Spleen (tissue), 11 donors: ENCODE results near the gene SETD1A. TPM values are rescaled to one million over a fixed set of nuclear protein-coding genes. Genes with fewer than 3 reads are reported as not detected.
A peak's percentile ranks its signal among the peaks of the same experiment; 100 is the strongest.
"Not testable (repeated sequence)": the region's sequence is repeated elsewhere in the genome, so short reads cannot be mapped to it uniquely, and the experiment has no call there.

ENCODE experiments used
- DNase-seq: peaks from one replicate; pipeline ENCODE4 v3.0.0-alpha.2; 2020
- H3K27ac ChIP-seq, 8 donors: fragments of 200-600 bp; sonication (generic) in 7 of 8; 1 replicate in 4 of 8; 2 replicates in 4 of 8; pipeline versions ENCODE4 v1.5.0 to v1.8.0; 2016 to 2021; ENCODE audit warnings: inconsistent platforms in 4 of 8, mild to moderate bottlenecking in 4 of 8, moderate library complexity in 1 of 8
- H3K27me3 ChIP-seq, 7 donors: fragments of 200-600 bp; sonication (generic) in 6 of 7; replicated peaks in 1 of 7; 1 replicate in 4 of 7; 2 replicates in 3 of 7; pipeline versions ENCODE4 v1.5.0 to v1.8.0; 2016 to 2021; ENCODE audit warnings: inconsistent platforms in 3 of 7, mild to moderate bottlenecking in 1 of 7
- H3K36me3 ChIP-seq, 6 donors: fragments of 200-600 bp; sonication (generic) in 5 of 6; 1 replicate in 4 of 6; 2 replicates in 2 of 6; pipeline versions ENCODE4 v1.5.0 to v1.8.0; 2016 to 2021; ENCODE audit warnings: inconsistent platforms in 2 of 6
- H3K4me1 ChIP-seq, 6 donors: fragments of 200-600 bp; sonication (generic) in 5 of 6; 1 replicate in 3 of 6; 2 replicates in 3 of 6; pipeline versions ENCODE4 v1.5.0 to v1.8.0; 2016 to 2021; ENCODE audit warnings: inconsistent platforms in 3 of 6
- H3K4me3 ChIP-seq, 8 donors: fragments of 200-600 bp; sonication (generic) in 7 of 8; 1 replicate in 4 of 8; 2 replicates in 4 of 8; pipeline versions ENCODE4 v1.5.0 to v1.8.0; 2016 to 2021; ENCODE audit warnings: inconsistent platforms in 4 of 8, mild to moderate bottlenecking in 4 of 8, moderate library complexity in 2 of 8
- H3K9me3 ChIP-seq, 8 donors: fragments of 200-600 bp; sonication (generic) in 7 of 8; 1 replicate in 4 of 8; 2 replicates in 4 of 8; pipeline versions ENCODE4 v1.5.0 to v1.8.0; 2016 to 2021; ENCODE audit warnings: inconsistent platforms in 4 of 8
- POLR2A ChIP-seq, 3 donors: fragments of 450-650 bp; IDR thresholded peaks; one replicate each; pipeline ENCODE4 v1.5.1; 2017; ENCODE audit warnings: antibody characterized with exemption in 3 of 3, mild to moderate bottlenecking in 1 of 3
- POLR2AphosphoS5 ChIP-seq, 3 donors: sonication (generic); formaldehyde crosslinking; IDR thresholded peaks; one replicate each; pipeline ENCODE4 v1.5.1; 2017; ENCODE audit warnings: antibody characterized with exemption in 3 of 3
- WGBS, 5 donors: extraction: QIAGEN DNeasy Blood & Tissue Kit in 3 of 5; methylation state at CpG; one replicate each; pipeline versions ENCODE4 v1.1.5 to v1.1.7; 2013 to 2018; 5-methylcytosine and 5-hydroxymethylcytosine counted together
- intact Hi-C: fragments of 100-400 bp; cut with DNase I; formaldehyde crosslinking; loops from one replicate; pipeline ENCODE4 v1.15.0; 2023; ENCODE audit warnings: low total_unique reads
- polyA plus RNA-seq, 3 donors: library from polyadenylated mRNA; stranded (reverse); fragments of 200-250 nt; gene quantifications; one replicate each; pipeline ENCODE4 v1.2.1, GENCODE V29; 2013
- total RNA-seq, 7 donors: library from RNA; depleted of rRNA in 3 of 7; stranded (reverse); fragments of >200 nt in 3 of 7; fragmentation: NEBNext Ultra II Directional in 4 of 7; extraction: Animal tissue kit (Norgen Biotek cat#: 25700) in 4 of 7; gene quantifications; one replicate each; pipeline versions ENCODE4 v1.1.0 to v1.2.1, GENCODE V29; 2016 to 2021
- TF ChIP-seq, protein P1 (sequence below), 11 experiments: fragments of 200-600 bp in 7 of 11; fragments of 450-650 bp in 4 of 11; sonication (generic) in 4 of 11; IDR thresholded peaks in 8 of 11; conservative IDR thresholded peaks in 3 of 11; 1 replicate in 7 of 11; 2 replicates in 4 of 11; pipeline versions ENCODE4 v1.4.0 to v1.8.0; 2016 to 2021; ENCODE audit warnings: antibody characterized with exemption in 11 of 11, inconsistent platforms in 4 of 11, mild to moderate bottlenecking in 1 of 11
- donor health status: healthy with polysubstance abuse.
- donor health status: DM: no; HTN: no; CAD: no; lungs with moderate emphysema.
- donor health status: DM: no; HTN: no; CAD: no.
- donor health status: Bipolar disorder and iron deficiency.
- donor health status: healthy.
- donor health status: DM: no; HTN: no; CAD: no.
- donor health status: DM: yes; HTN: yes; CAD: no.

Gene SETD1A
- total and polyA plus RNA-seq, 10 donors, result 4.8 to 24.9 (median 14.7) TPM

DNA sequence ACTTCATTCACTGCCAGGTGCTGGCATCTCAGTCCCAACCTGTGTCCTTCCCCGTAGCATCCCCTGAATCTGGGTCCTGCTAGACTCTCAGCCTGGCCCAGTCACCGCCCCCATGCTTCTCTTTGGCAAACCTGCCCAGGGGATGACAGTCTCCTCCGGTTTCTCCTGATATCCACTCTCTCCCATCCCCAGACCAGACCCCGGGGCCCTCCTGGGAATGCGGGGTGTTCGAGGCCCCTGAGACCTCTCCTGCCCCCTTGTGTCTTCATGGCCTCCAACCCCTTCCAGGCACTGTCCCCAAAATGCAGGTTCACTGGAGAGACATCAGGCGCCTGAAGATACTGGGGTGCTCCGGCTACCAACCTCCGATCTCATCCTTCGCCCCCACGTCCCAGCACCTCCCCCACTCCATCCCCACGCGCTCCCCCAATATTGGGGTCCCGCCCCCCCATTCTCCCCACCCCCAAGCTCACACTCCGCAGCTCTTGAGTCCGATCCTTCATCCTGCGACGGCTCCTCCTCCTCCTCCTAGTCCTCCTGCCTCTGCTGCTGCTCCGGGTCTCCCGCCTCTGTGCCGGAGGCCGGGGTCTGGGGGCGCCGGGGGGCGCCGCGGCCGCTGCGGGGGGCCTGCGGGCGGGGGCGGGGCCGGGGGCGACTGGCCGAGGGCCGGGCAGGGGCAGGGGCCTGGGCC, 52.5 kb downstream of the SETD1A start:
- Histone ChIP-seq H3K27me3 (peaks cover 0 to 62% (median 20%) of the 10 kb centered on the region in 7 donors), H3K4me3 (peak overlapping the region in 2 of 8 donors; percentile 27 to 63), H3K4me1 (peaks cover 0 to 13% (median 6%) of the 10 kb centered on the region in 6 donors), H3K9me3 (no peaks in the 10 kb centered on the region), H3K36me3 (no peaks in the 10 kb centered on the region), H3K27ac (no peak overlapping the region)
- DNase-seq, result no peak
- no peak for TF ChIP-seq POLR2AphosphoS5 (IDR thresholded peaks at IDR 0.05)
- TF ChIP-seq, protein P1, sequence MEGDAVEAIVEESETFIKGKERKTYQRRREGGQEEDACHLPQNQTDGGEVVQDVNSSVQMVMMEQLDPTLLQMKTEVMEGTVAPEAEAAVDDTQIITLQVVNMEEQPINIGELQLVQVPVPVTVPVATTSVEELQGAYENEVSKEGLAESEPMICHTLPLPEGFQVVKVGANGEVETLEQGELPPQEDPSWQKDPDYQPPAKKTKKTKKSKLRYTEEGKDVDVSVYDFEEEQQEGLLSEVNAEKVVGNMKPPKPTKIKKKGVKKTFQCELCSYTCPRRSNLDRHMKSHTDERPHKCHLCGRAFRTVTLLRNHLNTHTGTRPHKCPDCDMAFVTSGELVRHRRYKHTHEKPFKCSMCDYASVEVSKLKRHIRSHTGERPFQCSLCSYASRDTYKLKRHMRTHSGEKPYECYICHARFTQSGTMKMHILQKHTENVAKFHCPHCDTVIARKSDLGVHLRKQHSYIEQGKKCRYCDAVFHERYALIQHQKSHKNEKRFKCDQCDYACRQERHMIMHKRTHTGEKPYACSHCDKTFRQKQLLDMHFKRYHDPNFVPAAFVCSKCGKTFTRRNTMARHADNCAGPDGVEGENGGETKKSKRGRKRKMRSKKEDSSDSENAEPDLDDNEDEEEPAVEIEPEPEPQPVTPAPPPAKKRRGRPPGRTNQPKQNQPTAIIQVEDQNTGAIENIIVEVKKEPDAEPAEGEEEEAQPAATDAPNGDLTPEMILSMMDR (IDR thresholded peaks at IDR 0.05 in 8 of 11, conservative IDR thresholded peaks at IDR 0.05 in 3 of 11), result no peak
- WGBS, 5 donors, result 16 to 42% (median 19%) methylated on average over 14 to 36 of the region's 36 CpGs
- intact Hi-C loops, result no loop called here

- 10 to 21% (median 14%) methylated on average over 24 to 45 of the region's 45 CpGs for WGBS, 5 donors
- DNase-seq, result no peak
- intact Hi-C loops, result no loop called here
Observed at GRCh38 chr16:31010585-31011325, 53.2 kb downstream of the SETD1A start, which contains the start of gene STX1B. TSS of gene STX1B (minus strand) at chr16:31010638. CDS start at chr16:31010396, 242 bp downstream.

GRCh38 chr16:31011815-31012214, 54.3 kb downstream of the SETD1A start:
- peaks cover 0 to 65% (median 20%) of the 10 kb centered on the region in 7 donors for H3K27me3 ChIP-seq
- DNase-seq, intact Hi-C loops, H3K27ac ChIP-seq, H3K9me3 ChIP-seq, H3K36me3 ChIP-seq, H3K4me3 ChIP-seq: not testable (repeated sequence)
- H3K4me1 ChIP-seq, result peaks cover 0 to 13% (median 7%) of the 10 kb centered on the region in 6 donors
- 79 to 94% (median 86%) methylated on average over 7 of the region's 7 CpGs for WGBS, 5 donors

More at GRCh38 chr16:31010585-31011325, 53.2 kb downstream of the SETD1A start, which contains the start of gene STX1B:
- TF ChIP-seq POLR2AphosphoS5 (IDR thresholded peaks at IDR 0.05), result no peak
- TF ChIP-seq POLR2A (IDR thresholded peaks at IDR 0.05), result no peak
- TF ChIP-seq, protein P1 (IDR thresholded peaks at IDR 0.05 in 8 of 11, conservative IDR thresholded peaks at IDR 0.05 in 3 of 11), result no peak
- H3K27me3 ChIP-seq, result peaks cover 0 to 65% (median 20%) of the 10 kb centered on the region in 7 donors
- H3K4me3 ChIP-seq, result peak within 1 kb of the TSS in 4 of 8 donors; percentile 13 to 63 (median 25)
- H3K4me1 ChIP-seq, result peaks cover 0 to 13% (median 6%) of the 10 kb centered on the region in 6 donors
- no peak within 1 kb of the TSS for H3K27ac ChIP-seq
- H3K9me3 ChIP-seq, result no peaks in the 10 kb centered on the region
- H3K36me3 ChIP-seq, result no peaks in the 10 kb centered on the region

- not testable (repeated sequence) for H3K36me3 ChIP-seq, H3K4me3 ChIP-seq
Observed at GRCh38 chr16:31013292-31013691, 55.7 kb downstream of the SETD1A start.

GRCh38 chr16:31016018-31016417, 58.5 kb downstream of the SETD1A start:
- no peaks in the 10 kb centered on the region for H3K36me3 ChIP-seq
- no peaks in the 10 kb centered on the region for H3K9me3 ChIP-seq
- TF ChIP-seq, protein P1 (IDR thresholded peaks at IDR 0.05 in 8 of 11, conservative IDR thresholded peaks at IDR 0.05 in 3 of 11), result no peak
- TF ChIP-seq POLR2AphosphoS5 (IDR thresholded peaks at IDR 0.05) (no peak), POLR2A (IDR thresholded peaks at IDR 0.05) (no peak)
- H3K4me1 ChIP-seq, result peaks cover 0 to 8% (median under 1%) of the 10 kb centered on the region in 6 donors
- no peak for DNase-seq
- peaks cover 0 to 23% (median 8%) of the 10 kb centered on the region in 7 donors for H3K27me3 ChIP-seq
- intact Hi-C loops, result no loop called here
- no peak overlapping the region for H3K4me3 ChIP-seq
- H3K27ac ChIP-seq, result peak overlapping the region in 3 of 8 donors; percentile 27 to 43 (median 40)
- WGBS, 5 donors, result 62 to 76% (median 73%) methylated on average over 6 of the region's 6 CpGs

More at GRCh38 chr16:31013292-31013691, 55.7 kb downstream of the SETD1A start:
- DNase-seq, intact Hi-C loops, H3K27ac ChIP-seq, H3K9me3 ChIP-seq: not testable (repeated sequence)
- Histone ChIP-seq H3K4me1 (peaks cover 0 to 13% (median 7%) of the 10 kb centered on the region in 6 donors), H3K27me3 (peaks cover 0 to 50% (median 20%) of the 10 kb centered on the region in 7 donors)

GRCh38 chr16:31017756-31018155, 60.2 kb downstream of the SETD1A start:
- H3K36me3 ChIP-seq, intact Hi-C loops, H3K4me3 ChIP-seq, H3K9me3 ChIP-seq, DNase-seq, H3K27me3 ChIP-seq, H3K27ac ChIP-seq: not testable (repeated sequence)
- WGBS, 5 donors, result 92 to 99% (median 93%) methylated on average over 10 of the region's 10 CpGs
- peaks cover 0 to 10% (median 0%) of the 10 kb centered on the region in 6 donors for H3K4me1 ChIP-seq
